Measurements from ENCODE around the gene GPX4. TPM values are rescaled to one million over a fixed set of nuclear protein-coding genes. Genes with fewer than 3 reads are reported as not detected.

The GPX4 gene
- total and polyA plus RNA-seq, 2 donors (not counting 1 experiment from before 2014, with no cell fraction given) = 213 to 317 TPM

DNA sequence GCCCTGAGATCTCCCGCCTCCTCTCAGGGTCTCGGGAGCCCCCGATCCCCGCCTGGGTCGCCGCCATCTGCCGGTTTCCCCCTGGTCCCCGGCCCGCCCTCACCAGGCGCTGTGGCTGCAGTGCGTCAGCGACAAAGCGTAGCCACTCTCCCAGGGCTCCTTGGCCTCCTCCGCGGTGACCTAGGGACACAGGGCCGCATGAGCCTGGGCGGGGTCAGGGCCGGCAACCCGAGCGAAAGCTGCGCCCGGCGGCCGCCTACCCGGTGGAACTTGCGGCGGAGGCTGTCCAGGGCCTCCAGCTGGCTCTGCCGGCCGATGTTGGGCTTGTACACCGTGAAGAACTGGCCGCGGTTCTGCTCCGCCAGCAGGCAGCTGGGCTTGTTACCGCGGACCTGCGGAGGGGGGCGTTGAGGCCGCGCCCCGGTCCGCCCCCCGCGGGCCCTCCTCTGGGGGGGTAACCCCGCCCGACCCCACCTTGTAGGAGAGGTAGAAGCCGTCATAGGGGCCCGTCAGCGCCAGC lies 5.3 kb downstream of the GPX4 start:
- ChIA-PET POLR2A (no interaction called here), CTCF (no interaction called here)
- Histone ChIP-seq H3K79me2 (ENCODE audit: control insufficient read depth, insufficient read depth, low read length) (peaks cover 21% of the 10 kb centered on the region), H3K4me1 (ENCODE audit: control insufficient read depth in 2 of 2, insufficient read depth in 2 of 2, low read length in 2 of 2) (peaks cover 10 to 41% of the 10 kb centered on the region in 2 donors), H3K9ac (ENCODE audit: low read length) (no peak overlapping the region), H3K36me3 (replicated peaks in 1 of 2; ENCODE audit: control extremely low read depth in 1 of 2, control insufficient read depth in 1 of 2, extremely low read depth in 1 of 2, insufficient read depth in 2 of 2, low read length in 1 of 2) (peaks cover 0 to 42% of the 10 kb centered on the region in 2 experiments), H3K27me3 (replicated peaks in 1 of 4; ENCODE audit: control extremely low read depth in 1 of 4, control insufficient read depth in 3 of 4, insufficient read depth in 4 of 4, low read length in 3 of 4) (no peaks in the 10 kb centered on the region), H3K4me2 (replicated peaks; ENCODE audit: low read depth, low read length, poor library complexity, severe bottlenecking) (no peak overlapping the region), H2AFZ (ENCODE audit: insufficient read depth, low read depth, low read length, poor library complexity, severe bottlenecking) (no peak overlapping the region), H3K9me3 (ENCODE audit: control extremely low read depth in 1 of 3, control insufficient read depth in 2 of 3, insufficient read depth in 1 of 3, low read length in 2 of 3) (no peaks in the 10 kb centered on the region), H3K4me3 (ENCODE audit: control extremely low read depth in 1 of 5, extremely low read depth in 1 of 5, insufficient read depth in 1 of 5, low read depth in 2 of 5, low read length in 4 of 5) (no peak overlapping the region), H3K27ac (ENCODE audit: low read length in 2 of 2) (no peak overlapping the region), H4K20me1 (ENCODE audit: control insufficient read depth, insufficient read depth, low read length, poor library complexity, severe bottlenecking) (peaks cover 54% of the 10 kb centered on the region)
- peak; percentile 62 for DNase-seq
- TF ChIP-seq EZH2 (IDR thresholded peaks at IDR 0.05; ENCODE audit: borderline replicate concordance, insufficient read depth, low read depth, low read length, poor library complexity, severe bottlenecking) = no peak
- TF ChIP-seq, protein P1, sequence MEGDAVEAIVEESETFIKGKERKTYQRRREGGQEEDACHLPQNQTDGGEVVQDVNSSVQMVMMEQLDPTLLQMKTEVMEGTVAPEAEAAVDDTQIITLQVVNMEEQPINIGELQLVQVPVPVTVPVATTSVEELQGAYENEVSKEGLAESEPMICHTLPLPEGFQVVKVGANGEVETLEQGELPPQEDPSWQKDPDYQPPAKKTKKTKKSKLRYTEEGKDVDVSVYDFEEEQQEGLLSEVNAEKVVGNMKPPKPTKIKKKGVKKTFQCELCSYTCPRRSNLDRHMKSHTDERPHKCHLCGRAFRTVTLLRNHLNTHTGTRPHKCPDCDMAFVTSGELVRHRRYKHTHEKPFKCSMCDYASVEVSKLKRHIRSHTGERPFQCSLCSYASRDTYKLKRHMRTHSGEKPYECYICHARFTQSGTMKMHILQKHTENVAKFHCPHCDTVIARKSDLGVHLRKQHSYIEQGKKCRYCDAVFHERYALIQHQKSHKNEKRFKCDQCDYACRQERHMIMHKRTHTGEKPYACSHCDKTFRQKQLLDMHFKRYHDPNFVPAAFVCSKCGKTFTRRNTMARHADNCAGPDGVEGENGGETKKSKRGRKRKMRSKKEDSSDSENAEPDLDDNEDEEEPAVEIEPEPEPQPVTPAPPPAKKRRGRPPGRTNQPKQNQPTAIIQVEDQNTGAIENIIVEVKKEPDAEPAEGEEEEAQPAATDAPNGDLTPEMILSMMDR (IDR thresholded peaks at IDR 0.05) = no peak
- intact Hi-C loops (cut with micrococcal nuclease) = no loop called here
- Mint-ChIP-seq H3K27ac (no peak overlapping the region), H3K4me1 (peaks cover 15% of the 10 kb centered on the region), H3K4me3 (no peak overlapping the region), H3K27me3 (no peaks in the 10 kb centered on the region), H3K9me3 (ENCODE audit: insufficient read depth) (no peaks in the 10 kb centered on the region)
- ATAC-seq (ENCODE audit: low read depth) = no peak
- WGBS (ENCODE audit: insufficient coverage) = 97% methylated on average over 26 of the region's 48 CpGs

DNA sequence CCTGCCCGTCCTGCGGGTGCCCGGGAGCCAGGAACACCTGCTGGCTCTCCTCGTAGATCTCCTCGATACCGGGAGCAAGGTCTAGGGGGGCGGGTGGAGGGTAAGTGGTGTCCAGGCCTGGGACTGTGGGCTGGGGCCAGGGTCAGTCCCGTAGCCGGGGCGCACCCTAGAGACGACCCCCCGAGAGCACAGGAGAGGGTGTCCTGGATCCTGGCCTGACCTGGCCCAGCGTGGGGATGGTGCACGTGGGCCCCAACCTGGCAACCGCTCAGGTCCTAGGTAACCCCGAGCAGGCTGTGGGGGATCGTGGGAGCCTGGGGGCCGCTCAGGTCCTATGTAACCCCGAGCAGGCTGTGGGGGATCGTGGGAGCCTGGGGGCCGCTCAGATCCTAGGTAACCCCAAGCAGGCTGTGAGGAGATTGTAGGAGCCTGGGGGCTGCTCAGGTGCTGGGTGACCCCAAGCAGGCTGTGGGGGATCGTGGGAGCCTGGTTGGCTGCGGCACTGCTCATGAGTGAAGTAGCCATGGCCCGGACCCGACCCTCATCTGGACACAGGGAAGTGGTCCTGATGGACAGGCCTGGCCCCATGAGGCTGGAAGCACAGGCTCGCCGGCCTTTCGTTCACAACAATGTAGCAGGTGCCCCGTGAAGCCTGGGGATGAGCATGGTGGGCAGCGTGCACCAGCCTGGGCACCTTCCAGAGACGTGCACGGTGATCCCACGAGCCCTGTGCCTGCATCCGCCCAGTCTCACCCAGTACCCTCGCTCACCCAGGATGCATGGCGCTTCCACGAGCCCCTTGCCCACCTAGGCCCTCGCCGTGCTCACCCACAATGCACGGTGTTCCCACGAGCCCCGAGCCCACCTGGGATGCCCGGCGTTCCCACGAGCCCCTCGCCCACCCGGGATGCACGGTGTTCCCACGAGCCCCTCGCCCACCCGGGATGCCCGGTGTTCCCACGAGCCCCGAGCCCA lies 6.2 kb downstream of the GPX4 start:
- H3K27ac Mint-ChIP-seq = peak overlapping the region; percentile 53
- Histone ChIP-seq H3K9ac (ENCODE audit: low read length) (no peak overlapping the region), H3K4me3 (ENCODE audit: control extremely low read depth in 1 of 5, extremely low read depth in 1 of 5, insufficient read depth in 1 of 5, low read depth in 2 of 5, low read length in 4 of 5) (no peak overlapping the region), H3K27ac (ENCODE audit: low read length in 2 of 2) (no peak overlapping the region), H3K4me1 (ENCODE audit: control insufficient read depth in 2 of 2, insufficient read depth in 2 of 2, low read length in 2 of 2) (peaks cover 9 to 40% of the 10 kb centered on the region in 2 donors), H4K20me1 (ENCODE audit: control insufficient read depth, insufficient read depth, low read length, poor library complexity, severe bottlenecking) (peaks cover 53% of the 10 kb centered on the region), H3K79me2 (ENCODE audit: control insufficient read depth, insufficient read depth, low read length) (peaks cover 18% of the 10 kb centered on the region), H3K27me3 (replicated peaks in 1 of 4; ENCODE audit: control extremely low read depth in 1 of 4, control insufficient read depth in 3 of 4, insufficient read depth in 4 of 4, low read length in 3 of 4) (no peaks in the 10 kb centered on the region), H3K36me3 (replicated peaks in 1 of 2; ENCODE audit: control extremely low read depth in 1 of 2, control insufficient read depth in 1 of 2, extremely low read depth in 1 of 2, insufficient read depth in 2 of 2, low read length in 1 of 2) (peaks cover 0 to 46% of the 10 kb centered on the region in 2 experiments), H3K4me2 (replicated peaks; ENCODE audit: low read depth, low read length, poor library complexity, severe bottlenecking) (no peak overlapping the region), H2AFZ (ENCODE audit: insufficient read depth, low read depth, low read length, poor library complexity, severe bottlenecking) (no peak overlapping the region), H3K9me3 (ENCODE audit: control extremely low read depth in 1 of 3, control insufficient read depth in 2 of 3, insufficient read depth in 1 of 3, low read length in 2 of 3) (no peaks in the 10 kb centered on the region)
- H3K4me1 Mint-ChIP-seq = peaks cover 12% of the 10 kb centered on the region
- ChIA-PET CTCF (no interaction called here), POLR2A (no interaction called here)
- DNase-seq (no peak), ATAC-seq (ENCODE audit: low read depth) (no peak)
- intact Hi-C loops (cut with micrococcal nuclease) = loop anchor here (5.0 kb wide), 1 partner anchor 82 kb away; no protein-coding TSS in a partner anchor
- H3K9me3 Mint-ChIP-seq (ENCODE audit: insufficient read depth) = no peaks in the 10 kb centered on the region
- H3K27me3 Mint-ChIP-seq = no peaks in the 10 kb centered on the region
- no peak overlapping the region for H3K4me3 Mint-ChIP-seq
- TF ChIP-seq EZH2 (IDR thresholded peaks at IDR 0.05; ENCODE audit: borderline replicate concordance, insufficient read depth, low read depth, low read length, poor library complexity, severe bottlenecking) = no peak
- TF ChIP-seq, protein P1 (IDR thresholded peaks at IDR 0.05) = no peak
- 97% methylated on average over 52 of the region's 54 CpGs for WGBS (ENCODE audit: insufficient coverage)
